ENCODE measurements around the gene MED12L.
"Not testable (repeated sequence)": the region's sequence is repeated elsewhere in the genome, so short reads cannot be mapped to it uniquely, and the experiment has no call there.

The MED12L gene

GRCh38 chr3:151387842-151388241 is 302.4 kb downstream of the MED12L start:
- no peak for DNase-seq

DNA sequence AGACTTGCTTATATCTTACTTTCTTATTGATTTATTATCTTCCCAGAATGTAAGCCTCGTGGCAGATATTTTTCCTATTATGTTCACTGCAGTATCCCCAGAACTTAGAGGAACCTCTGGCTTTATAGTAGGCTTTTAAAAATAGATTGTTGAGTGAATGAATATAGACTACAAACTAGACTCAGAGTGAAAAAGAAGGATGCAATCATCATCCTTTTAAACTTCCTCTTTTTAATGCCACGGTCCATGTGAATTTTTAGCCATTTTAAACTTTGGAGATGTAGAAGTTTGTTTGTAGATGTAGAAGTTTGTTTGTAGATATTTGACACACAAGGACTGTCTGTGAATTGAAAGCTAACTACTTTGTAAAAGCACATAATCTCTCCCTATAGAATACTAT is 306.3 kb downstream of the MED12L start:
- no peak for DNase-seq

DNA sequence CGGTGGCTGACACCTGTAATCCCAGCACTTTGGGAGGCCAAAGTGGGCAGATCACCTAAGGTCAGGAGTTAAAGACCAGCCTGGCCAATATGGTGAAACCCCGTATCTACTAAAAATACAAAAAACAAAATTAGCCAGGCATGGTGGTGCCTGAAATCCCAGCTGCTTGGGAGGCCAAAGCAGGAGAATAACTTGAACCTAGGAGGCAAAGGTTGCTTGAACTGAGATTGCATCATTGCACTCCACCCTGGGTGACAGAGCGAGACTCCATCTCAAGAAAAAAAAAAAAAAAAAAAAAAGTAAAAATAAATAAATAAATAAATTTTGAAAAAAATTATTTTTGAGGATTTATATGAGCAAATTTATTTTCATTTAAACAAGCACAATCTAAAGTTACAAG is 306.7 kb downstream of the MED12L start:
- not testable (repeated sequence) for DNase-seq

DNA sequence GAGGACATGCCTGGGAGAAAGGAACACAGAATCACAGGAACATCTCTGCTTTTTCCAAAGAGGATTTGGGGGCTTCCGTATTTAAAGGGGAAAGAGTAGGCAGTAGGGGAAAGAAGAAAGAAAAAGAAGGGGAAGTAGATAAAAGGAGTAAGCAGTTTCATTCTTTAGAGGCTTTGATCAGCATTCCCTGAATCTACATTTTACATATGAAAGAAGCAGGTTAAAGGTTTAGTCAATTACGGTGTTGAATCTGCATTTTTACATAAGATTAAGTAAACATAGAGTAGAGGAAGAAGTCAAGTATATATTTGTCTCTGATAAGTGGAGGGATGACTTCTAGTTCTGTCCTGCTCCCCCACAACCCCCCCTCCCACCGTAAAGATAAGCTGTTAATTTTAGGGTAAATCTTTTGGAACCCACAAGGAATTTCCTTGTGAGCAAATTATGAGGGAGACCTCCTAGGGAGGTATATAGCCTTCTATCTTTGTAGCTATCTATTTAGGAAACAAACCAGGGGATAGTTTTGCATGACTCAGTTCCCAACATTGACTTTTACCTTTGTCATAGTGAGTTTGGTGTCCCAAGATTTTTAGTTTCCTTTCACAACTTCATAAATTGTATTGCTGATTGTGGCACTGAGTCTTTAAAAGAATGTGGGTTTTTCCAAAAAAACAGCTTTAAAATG is 307.8 kb downstream of the MED12L start:
- DNase-seq = no peak

- DNase-seq = no peak
Measured at GRCh38 chr3:151393941-151394340, 308.5 kb downstream of the MED12L start.

DNA sequence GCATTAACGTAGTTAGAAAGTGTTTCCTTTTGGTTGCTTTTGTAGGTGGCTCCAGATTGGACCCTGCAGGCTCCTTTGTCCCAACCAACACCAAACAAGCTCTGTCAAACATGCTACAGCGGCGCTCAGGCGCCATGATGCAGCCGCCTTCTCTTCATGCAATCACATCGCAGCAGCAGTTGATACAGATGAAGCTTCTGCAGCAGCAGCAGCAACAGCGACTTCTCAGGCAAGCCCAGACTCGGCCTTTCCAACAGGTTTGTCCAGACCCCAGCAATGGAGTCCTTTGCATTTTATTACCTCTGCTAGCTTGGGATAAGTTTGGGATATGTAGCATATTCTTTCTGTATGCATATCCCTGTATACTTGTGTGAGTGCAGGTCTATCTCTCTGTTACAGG is 309.1 kb downstream of the MED12L start:
- no peak for DNase-seq

DNA sequence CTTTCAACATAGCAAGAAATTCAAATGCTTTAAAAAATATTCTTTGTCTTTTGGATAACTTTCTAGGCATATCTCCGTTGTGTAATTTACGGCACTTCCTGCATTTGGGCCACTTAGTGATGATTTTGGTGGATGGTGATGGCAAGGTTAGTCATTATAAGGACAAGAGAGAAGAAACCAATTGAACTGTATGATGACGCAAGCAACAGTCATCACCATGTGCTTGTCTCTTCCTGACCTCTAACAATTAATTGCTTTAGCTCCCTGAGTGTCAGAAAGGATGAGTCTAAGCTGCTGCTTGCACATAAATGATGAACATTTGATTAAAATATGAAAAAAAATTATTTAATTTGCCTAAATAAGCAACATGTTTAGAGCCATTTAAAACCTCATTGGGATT is 310.3 kb downstream of the MED12L start:
- DNase-seq = no peak

DNA sequence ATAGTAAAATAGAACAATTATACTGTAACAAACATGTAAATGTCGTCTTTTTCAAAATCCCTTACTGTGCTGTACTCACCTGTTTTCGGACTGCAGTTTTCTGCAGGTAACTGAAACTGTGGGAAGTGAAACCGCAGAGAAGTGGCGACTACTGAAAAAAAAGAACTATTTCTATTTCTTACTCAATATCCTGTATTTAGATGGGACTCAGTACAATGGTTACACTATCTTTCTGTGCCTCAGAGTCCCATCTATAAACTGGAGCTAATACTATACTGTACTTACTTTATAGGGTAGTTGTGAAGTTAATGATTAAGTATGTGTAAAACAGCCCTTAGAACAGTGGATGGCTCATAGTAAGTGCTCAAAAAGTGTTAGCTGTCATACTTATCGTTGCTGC is 313.4 kb downstream of the MED12L start:
- no peak for DNase-seq

GRCh38 chr3:151400341-151400740 is 314.9 kb downstream of the MED12L start:
- no peak for DNase-seq

DNA sequence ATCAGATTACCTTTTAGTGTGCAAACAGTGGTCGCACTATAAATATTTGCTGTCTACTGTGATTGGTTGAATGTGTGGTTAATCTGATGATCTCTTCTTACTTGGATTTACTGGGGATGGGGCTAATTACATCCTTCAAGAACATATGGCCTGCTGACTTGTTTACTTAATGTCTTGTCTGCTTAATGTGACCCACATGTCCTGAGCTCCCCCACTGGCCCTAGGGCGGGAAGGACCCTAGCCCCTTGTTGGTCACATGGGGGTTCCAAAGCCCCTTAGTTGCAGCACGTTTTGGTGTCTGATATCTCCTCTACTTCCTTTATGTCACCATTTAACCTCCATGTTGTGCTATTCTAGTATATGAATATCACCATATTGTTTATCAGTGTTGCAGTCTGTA is 316.9 kb downstream of the MED12L start:
- no peak for DNase-seq

DNA sequence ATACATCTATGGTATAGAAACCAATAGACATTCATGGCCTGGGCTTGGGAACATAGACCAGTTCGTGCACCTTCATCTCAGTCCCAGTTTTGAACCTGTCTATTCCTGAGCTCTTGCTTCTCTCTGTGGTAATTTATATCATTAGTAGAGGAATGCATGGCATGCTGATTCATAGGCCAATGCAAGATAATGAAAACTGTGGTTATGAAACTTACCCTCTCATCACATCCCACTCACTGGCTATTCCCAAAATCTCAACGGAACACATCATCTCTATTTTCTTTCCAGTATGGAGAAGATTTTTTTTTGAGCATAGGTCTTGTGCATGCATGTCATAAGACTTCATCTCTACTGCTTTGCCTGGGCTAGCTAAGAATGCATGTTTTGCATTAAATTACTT is 317.8 kb downstream of the MED12L start:
- DNase-seq = no peak

GRCh38 chr3:151404316-151404715 is 318.9 kb downstream of the MED12L start:
- DNase-seq = no peak

DNA sequence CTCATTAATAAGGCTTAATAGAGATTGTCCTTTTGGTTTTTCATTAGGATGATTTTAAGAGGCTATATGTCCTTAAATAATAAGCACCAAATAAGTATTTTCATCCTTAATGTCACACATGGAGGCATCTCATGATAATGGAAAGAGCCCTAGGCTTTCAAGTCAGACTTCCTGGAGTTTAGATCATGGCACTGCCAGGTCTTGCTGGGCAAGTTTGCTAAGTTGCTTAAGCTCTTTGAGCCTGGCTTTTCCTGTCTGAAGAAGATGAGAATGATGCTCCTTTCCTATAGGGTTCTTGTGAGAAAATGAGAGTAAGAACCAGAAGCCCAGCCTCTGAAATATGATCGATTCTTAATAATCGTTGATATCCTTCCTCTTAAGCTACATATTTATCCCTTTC is 322.5 kb downstream of the MED12L start:
- no peak for DNase-seq

DNA sequence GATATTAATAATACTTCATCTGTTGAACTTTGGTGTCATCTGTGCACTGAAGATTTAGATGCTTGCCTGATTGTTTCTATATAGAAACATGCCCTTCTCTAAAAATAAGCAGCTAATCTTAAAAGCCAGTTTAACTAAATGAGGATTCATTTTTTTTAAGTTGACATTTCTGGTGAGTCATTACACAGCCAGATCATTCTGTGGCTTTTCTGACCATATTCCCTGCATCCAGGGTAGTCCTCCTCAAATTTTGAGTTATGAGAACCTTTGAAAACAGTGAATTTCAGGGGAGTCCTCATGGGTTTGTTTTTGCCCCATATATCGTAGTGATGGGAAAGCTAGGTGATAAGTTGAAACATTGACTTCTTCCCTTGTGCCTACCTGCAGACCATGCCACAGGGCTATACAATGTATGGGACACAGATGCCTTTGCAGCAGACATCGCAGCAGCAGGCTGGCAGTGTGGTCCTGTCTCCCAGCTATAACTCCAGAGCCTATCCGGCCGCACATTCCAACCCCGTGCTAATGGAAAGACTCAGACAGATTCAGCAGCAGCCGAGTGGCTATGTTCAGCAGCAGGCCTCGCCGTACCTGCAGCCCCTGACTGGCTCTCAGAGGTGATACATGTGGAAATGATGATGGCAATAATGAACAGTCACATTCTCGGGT is 325.6 kb downstream of the MED12L start:
- DNase-seq = no peak

DNA sequence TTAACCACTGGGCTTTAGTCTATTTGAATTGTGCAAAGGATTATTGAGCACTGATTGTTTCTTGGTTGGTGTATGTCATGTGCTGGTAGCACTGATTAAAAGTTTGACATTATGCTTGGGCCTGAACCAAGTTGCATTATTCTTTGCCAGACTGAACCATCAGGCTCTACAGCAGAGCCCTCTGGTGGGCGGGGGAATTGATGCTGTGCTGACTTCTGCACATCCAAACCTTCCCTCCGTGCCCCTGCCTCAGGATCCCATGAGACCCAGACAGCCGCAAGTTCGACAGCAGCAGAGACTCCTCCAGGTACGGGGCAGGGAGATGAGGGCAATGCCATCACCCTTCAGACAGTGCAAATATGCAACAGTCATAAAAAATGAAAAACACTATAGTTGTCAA is 327.5 kb downstream of the MED12L start:
- no peak for DNase-seq

GRCh38 chr3:151415289-151415688 is 329.8 kb downstream of the MED12L start:
- DNase-seq = no peak

GRCh38 chr3:151419806-151420205 is 334.3 kb downstream of the MED12L start:
- no peak for DNase-seq

- DNase-seq = no peak
Measured at GRCh38 chr3:151421938-151422337, 336.5 kb downstream of the MED12L start.

- DNase-seq = no peak
Measured at GRCh38 chr3:151423091-151423490, 337.6 kb downstream of the MED12L start.

DNA sequence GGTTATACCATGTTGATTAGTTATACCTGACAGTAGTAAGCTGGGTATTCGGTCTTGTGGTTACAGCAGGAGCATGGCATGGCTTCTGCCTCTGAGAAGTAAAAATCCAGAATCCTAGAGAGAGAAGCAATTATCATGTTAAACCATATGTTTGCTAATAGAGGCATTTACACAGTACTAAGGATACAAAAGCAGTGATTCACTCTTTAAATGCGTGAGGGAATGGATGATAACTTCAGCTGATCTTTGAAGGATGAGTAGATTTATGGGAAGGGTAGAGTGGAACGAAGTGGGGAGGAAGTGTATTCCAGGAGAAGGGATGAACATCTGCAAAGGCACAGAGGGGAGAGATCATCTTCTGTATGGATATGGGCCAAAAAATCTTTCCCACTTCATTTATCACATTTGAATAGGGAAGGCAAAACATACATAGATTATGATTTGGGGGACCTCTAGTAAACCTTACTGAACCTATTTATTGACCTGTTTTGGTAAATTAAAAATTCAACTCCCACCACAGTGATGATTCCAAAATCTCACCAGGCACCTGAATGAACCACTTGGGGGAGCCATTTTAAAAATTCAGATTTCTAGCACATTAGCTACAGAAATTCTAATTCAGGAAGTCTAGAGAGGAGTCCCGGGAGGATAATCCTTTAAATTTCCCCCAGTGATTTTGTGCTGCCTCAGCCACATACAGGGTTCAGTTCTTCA is 340.3 kb downstream of the MED12L start:
- no peak for DNase-seq

DNA sequence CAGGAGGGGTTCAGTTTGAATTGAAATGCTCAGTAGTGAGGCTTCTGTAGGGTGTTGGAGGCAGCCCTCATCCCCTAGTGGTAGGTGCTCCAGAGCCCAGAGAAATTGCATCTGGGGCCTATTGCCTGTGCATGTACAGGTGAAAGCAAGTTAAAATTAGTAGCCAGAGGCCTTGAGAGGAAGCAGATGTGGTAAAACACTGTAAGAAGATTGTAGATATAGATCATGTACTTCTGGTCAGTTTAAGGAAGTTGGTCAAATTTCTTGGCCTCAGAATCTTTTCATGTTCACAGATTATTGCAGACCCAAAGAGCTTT is 340.8 kb downstream of the MED12L start:
- no peak for DNase-seq

DNA sequence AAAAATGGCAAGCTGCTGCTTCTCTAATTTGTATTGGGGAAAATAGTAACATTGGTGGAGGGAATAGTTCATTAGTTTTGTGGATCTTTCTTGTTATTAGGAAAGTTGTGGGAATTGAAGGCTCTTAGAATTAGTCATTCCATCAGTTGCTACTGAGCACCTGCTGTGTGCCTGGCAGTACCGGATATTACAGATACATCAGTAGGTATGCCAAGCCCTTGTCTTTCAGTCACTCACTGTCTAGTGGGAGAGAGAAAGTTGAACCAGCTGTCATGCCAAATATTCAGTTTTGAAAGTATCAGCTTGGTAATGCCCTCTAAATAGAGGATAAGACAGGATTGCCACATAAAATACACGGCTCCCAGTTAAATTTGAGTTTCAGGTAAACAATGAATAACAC is 342.9 kb downstream of the MED12L start:
- no peak for DNase-seq

DNA sequence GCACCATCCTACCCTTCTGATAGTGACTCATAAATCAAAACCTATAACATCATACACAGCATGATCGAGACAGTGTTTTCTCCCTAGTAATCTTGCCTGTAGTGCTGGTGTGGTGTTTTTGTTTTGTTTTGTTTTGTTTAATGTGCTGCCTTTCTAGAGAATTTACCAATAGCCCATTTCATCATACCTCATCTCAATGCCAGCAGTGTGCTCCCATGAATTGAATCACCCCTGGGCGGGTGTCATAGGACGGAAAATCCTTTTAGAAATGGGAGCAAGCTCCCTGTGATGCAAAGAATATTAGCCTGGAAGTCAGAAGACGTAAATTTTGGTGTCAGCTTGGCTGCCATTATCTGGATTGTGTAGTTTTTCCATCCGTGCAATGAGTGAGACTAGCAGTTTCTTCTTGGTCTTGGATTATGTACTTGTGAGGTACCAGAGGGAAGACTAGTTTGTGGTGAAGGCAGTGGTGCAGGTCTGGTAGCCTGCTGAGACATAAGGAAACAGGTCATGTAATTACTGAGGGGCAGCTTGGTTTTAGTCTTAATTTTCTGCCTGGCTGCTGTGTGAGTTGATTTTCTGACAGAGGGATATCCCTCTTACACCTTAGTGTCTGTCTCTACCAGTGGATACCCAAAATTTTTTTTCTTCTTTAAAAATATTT is 345.5 kb downstream of the MED12L start:
- DNase-seq = no peak

GRCh38 chr3:151431940-151432339 is 346.5 kb downstream of the MED12L start:
- no peak for DNase-seq
